Measurements from ENCODE around the gene PNPLA3.

PNPLA3 gene, protein sequence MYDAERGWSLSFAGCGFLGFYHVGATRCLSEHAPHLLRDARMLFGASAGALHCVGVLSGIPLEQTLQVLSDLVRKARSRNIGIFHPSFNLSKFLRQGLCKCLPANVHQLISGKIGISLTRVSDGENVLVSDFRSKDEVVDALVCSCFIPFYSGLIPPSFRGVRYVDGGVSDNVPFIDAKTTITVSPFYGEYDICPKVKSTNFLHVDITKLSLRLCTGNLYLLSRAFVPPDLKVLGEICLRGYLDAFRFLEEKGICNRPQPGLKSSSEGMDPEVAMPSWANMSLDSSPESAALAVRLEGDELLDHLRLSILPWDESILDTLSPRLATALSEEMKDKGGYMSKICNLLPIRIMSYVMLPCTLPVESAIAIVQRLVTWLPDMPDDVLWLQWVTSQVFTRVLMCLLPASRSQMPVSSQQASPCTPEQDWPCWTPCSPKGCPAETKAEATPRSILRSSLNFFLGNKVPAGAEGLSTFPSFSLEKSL

GRCh38 chr22:43923631-43924464, at the start of gene PNPLA3:
Gene PNPLA3, plus strand, starts transcription at chr22:43923805. Its CDS starts 107 bp downstream, at chr22:43923912.
- DNase-seq: peak; percentile 91

DNA sequence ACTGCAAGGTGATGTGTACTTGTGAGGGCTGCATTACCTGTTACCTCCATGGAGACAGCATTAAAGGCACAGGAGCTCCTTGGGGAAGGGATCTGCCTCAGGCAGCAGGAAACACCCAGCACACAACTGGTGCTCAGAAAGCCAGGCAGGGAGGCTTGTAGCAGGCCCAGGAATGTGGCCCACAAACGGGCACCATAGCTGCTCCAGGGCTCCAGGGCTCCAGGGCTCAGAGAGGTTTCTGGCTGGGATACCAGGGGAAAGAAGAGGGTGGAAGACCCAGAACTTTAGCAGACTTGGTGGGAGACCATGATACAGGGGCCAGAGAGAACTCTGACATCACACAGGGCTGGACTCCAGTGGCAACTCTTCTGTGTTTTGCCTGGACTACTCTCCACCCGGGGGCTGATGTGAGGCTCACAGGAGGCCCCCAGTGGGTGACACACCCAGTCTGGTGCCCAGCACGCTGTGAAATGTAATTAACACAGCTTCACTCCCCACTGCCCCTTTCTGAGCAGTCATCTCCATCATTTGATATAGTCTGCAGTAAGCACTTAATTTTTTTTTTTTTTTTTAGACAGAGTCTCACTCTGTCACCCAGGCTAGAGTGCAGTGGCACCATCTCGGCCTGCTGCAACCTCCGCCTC, 46.6 kb upstream of the PNPLA3 start:
- DNase-seq: no peak

GRCh38 chr22:43878079-43878795, 45.4 kb upstream of the PNPLA3 start:
- DNase-seq: no peak

DNA sequence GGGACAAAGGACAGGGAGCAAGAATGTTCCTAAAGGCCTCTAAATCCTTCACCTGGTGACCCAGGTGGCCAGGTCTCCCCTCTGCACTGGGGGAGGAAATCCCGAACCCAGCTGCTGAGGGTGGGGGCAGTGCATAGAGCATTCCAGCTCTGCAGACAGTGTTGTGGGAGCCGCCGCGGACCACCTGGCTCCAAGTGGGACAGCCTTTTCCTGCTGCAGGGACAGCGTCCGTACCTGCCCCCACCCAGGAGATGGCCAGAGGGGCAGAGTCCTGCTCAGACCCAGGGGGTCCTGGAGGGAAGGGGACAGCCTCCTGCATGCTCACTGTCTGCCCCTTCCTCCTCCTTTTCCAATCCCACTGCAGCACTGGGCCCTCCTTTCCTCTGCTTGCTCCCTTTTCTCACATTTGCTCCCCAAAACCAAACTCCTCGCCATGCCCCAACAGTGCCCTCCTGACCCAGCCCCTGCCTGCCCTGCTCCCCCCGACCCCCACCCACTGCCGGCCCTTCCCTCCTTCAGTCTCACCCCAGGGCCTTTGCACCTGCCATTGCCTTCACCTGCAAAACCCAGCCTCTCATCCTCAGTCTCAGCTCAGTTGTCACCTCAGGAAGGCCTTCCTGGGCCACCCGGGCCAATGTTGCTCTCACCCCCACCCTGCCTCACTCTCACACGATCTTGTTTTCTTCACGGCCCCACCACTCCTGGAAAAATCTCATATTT, 44.6 kb upstream of the PNPLA3 start:
- DNase-seq: no peak

GRCh38 chr22:43879901-43880540, 43.6 kb upstream of the PNPLA3 start:
- no peak for DNase-seq

GRCh38 chr22:43880541-43880991, 43.0 kb upstream of the PNPLA3 start:
- no peak for DNase-seq

DNA sequence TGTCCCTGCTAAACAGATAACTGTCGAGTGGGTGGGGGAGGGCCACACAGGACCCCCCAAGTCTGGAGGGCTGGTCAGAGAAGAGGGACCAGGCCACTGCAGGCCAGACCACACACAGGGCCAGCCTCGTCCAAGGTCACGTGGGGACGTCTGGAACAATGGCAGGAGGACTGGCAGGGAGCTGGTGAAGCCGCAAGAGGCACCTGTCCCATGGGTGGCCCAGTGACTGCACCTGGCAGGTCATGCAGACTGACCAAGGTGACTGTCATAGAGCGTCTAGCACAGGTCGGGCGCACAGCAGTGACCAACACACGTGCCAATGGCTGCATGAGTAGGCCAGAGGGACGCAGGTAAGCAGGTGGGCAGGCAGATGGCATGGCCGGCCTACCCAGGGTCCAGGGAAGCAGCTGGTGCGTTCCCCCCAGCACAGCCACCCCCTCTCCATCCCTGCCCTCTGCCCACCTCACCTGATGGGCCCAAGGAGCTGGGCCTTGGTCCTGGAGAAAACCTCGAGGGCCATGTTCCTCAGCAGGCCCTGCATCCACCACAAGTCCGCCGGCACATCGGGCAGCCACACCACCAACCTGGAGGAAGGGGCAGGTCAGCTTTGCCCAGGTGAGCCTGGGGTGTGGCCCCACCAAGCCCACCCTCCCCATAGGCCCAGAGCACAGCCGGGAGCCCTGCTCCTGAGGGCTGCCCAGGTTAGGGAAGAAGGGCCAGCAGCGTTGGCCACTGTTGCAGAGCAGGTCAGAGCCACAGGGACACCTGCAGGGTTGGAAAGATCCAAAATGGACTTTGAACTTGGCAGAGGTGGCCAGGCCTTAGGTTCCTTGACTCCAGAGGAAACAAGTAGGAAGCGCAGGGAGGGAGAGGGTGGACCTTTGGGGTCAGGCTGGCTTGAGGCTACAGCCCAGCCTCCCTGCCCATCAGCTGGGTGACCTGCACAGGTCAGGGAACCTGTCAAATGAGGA, 42.2 kb upstream of the PNPLA3 start:
- no peak for DNase-seq

GRCh38 chr22:43882122-43882767, 41.4 kb upstream of the PNPLA3 start:
- DNase-seq: no peak

GRCh38 chr22:43883012-43883661, 40.5 kb upstream of the PNPLA3 start:
- peak; percentile 55 for DNase-seq

GRCh38 chr22:43883719-43884415, 39.7 kb upstream of the PNPLA3 start:
- DNase-seq: no peak

GRCh38 chr22:43884600-43885318, 38.8 kb upstream of the PNPLA3 start:
- peak; percentile 25 for DNase-seq

DNA sequence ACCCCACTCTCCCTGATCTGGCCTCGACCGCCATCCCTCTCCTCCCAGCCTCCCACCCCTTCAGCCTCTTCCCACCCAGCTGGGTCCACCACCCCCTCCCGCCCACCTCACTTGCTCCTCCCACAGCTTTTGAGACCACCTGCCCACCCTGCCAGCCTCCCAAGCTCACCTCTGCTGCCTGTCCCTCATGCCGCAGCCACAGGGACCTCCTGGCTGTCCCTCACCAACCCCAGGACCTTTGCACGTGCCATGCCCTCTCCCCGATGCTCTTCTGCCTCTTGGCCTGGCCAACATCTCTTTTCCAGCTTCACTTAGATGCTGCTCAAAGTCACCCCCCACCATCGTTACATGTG, 38.3 kb upstream of the PNPLA3 start:
- no peak for DNase-seq

- no peak for DNase-seq
Measured at GRCh38 chr22:43885786-43886185, 37.8 kb upstream of the PNPLA3 start.

GRCh38 chr22:43886231-43886630, 37.4 kb upstream of the PNPLA3 start:
- DNase-seq: no peak

DNA sequence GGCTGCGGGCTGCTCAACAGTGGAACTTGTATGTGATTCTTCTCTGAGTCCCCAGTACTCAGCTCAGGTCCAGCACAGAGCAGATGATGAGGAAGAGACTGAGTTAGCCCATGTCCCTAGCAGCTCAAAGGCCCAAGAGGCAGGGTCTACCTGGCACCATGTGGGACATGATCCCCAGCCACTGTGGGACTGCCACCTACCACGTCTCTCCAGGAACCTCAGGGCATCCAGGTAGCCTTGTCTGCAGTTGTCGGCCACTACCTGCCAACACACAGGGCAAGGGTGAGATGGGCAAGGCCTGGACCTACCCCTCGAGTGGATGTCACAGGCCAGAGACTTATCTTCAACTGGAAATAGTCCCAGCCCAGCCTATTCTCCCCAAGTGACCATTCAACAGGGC, 36.2 kb upstream of the PNPLA3 start:
- DNase-seq: no peak

- DNase-seq: no peak
Measured at GRCh38 chr22:43888740-43889139, 34.9 kb upstream of the PNPLA3 start.

GRCh38 chr22:43889201-43889859, 34.3 kb upstream of the PNPLA3 start:
- DNase-seq: no peak
